ENCODE measurements around the gene FARP1.
"Not testable (repeated sequence)": the region's sequence is repeated elsewhere in the genome, so short reads cannot be mapped to it uniquely, and the experiment has no call there.

FARP1 gene

GRCh38 chr13:98345107-98345935 lies 202.4 kb downstream of the FARP1 start:
- no peak for DNase-seq

DNA sequence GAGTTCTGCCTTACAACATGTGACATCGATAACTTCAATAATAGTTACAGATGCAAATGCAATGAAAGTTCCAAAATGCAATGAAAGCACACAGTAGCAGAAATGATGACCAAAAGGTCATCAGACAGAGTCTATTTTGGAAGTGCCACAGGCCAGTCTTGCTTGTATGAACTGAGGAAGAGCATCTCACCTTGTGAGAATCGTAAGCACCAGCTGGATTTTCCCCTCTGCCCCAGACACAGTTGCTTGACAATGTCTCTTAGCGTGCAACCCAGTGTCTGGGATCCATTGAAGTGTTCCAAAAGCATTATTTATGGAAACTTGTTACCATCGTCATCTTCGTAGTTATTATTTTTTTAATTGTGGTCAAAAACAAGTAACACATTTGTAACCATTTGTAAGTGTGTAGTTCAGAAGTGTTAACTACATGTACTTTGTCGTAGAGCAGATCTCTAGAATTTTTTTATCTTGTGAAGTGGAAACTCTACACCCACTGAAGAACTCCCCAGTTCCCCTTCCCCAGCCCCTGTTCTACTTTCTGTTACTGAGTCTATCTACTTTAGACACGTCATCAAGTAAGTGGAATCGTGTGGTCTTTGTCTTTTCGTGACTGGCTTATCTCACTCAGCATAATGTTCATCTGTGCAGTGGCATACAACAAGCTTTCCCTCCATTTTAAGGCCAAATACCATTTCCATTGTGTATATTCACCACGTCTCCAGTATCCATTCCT lies 204.2 kb downstream of the FARP1 start:
- DNase-seq: no peak

- DNase-seq: no peak
Observed at GRCh38 chr13:98347756-98348155, 204.9 kb downstream of the FARP1 start.

DNA sequence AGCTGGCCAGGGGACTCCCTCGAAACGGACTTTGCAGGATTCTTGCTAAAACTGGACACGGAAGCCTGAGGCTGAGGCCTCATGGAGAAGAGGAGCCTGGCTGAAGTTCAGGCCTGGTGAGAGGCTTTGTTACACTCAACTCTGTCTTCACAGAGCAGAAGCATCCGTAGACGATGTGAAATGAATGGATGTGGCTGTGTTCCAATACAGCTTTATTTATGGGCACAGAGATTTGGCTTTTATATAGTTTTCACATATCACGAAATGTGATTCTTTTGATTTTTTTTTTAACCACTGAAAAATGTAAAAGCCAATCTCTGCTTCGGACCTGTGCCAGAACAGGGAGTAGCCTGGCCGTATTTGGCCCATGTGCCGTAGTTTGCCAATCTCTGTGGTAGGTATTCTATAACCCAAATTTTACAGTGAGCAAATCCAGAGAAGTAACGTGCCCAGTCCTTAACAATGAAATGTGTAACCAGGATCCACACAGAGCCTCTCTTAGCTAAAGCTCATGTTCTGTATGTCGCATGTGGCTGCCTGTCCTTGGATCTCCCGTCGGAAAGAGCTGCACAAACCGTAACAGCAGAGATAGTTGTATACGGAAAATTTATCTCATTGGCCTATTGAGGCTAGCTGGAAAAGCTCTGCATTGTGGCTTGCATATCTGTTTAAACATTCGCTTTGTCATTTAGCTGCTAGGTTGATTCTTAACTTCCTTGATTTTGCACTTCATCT lies 205.7 kb downstream of the FARP1 start:
- no peak for DNase-seq

DNA sequence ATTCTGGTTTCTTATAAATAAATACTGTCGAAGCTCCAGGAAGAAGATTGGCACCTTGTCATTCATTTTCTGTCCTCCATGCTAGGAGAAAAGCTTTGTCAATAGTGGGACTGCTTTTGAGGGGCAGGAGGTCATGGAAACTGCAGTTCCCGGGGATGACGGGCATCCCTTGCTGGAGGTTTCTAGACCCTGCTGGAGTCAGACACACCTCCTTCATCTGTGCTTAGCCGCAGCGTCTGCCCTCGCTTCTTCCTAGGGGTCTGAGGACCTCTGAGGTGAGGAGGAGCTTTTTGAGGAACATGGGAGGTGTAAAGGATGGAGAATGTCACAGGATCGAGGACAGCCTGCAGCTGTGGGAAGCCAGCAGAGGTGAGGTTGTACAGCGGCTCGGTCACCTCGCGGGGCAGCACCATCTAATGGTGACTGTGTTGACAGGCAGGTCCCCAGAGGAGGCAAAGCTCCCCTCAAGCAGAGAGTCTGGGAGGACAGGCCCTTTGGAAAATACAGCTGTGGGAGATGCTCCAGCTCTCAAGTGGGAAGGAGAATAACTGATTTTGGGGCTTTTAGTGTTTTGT lies 206.9 kb downstream of the FARP1 start:
- DNase-seq: no peak

DNA sequence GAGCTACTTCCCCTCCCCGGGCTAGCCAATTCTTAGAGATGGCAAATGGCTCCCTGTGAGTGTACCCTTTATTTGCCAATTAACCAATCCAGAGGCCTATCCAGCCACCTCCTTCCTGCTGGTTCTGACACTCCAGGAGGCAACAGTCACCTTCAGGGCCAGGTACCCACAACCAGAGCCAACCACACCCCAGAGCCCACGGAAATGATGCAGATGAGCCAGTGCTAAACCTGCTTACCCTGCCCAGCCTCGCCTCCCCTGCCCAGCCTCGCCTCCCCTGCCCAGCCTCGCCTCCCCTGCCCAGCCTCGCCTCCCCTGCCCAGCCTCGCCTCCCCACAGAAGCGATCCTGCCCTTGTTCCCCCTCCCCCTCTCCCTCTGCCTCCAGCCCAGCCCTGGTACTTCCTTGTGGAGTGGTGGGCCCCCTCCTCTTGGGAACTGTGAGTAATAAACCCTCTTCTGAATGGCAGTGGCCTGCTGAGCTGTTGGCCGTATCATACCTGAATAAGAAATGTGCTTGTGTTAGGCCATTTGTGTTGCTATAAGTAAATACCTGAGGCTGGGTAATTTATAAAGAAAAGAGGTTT lies 207.9 kb downstream of the FARP1 start:
- no peak for DNase-seq

DNA sequence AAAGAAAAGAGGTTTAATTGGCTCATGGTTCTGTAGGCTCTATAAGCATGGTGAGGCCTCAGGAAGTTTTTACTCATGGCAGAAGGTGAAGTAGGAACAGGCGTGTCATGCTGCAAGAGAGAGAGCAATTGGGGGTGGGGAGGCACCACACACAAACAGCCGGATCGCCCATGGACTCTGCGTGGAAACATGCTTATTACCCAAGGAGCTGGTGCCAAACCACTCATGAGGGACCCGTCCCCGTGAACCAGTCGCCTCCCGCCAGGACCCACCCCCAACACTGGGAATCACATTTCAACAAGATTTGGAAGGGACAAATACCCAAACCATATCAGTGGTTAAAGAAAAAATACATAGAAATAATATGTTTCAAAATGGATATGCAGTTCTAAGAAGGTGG lies 208.7 kb downstream of the FARP1 start:
- no peak for DNase-seq

- DNase-seq: no peak
Observed at GRCh38 chr13:98352226-98352625, 209.3 kb downstream of the FARP1 start.

DNA sequence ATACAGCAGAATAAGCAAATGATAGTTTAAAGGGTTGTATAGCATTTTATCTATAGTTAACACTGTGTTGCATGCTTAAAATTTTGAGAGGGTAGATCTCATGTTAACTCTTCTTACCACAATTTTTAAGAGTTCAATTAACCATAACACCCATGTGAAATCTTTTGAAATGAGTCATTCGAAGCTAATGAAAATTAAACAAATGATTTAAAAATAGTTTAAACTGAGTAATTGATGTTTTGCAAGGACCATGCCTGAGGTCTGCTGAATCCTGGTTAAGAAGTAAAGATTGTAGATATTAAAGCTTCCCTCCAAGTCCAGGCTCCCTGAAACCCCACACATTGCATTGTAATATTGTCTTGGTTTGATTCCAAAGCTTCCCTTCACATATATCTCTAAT lies 210.9 kb downstream of the FARP1 start:
- DNase-seq: no peak

DNA sequence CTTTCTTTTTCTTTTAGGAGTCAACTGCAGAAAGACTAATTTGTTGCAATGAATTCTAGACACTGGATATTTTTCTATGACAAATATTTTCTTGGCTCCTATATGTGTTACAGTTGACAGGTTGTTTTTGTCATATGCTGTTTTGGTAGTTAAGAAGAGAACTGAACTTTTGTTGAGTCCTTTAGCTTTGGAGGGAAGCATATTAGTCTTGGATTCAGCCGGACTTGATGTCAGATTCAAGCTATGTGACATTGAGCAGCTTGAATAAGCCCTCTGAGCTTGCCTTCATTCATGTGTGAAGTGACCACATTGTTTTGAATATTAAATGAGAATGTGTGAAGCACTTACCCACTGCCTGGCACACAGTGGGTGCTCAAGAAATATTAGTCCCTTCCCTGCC lies 216.0 kb downstream of the FARP1 start:
- no peak for DNase-seq

DNA sequence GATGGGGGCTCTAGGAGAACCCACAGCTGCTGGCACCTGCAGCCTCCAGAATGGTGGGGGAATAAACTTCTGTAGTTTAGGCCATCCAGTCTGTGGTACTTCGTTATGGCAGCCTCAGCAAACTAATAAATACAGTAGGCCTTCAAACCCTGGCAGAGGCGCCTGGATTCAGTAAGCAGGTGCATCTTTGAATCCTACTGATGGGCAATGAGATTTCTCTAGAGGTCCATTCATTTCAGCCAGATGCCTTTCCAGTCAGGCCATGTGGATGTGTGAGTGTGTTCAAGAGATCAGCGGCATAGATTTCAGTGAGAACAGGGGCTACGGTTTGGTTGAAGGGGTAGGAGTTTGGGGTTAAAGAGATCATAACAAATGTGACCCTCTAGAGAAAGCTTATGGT lies 217.7 kb downstream of the FARP1 start:
- DNase-seq: no peak

GRCh38 chr13:98363326-98363725 lies 220.4 kb downstream of the FARP1 start:
- no peak for DNase-seq

DNA sequence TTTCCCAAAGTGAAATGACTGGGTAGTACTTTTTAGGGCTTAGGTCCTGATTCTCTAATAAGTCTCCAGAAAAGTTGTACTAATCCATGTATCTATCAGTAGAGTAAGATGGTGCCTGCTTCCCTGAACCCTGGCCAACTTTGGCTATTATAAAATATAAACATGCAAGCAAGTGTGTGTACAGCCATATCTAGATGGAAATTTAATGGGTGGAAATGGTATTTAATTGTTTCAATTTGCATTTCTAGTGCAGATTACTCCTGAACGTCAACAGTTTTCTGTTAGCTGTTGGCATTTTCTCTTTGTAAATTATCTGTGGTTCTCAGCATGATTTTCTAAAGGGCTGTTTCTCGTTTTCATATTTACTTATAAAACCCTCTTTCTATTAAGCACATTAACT lies 221.3 kb downstream of the FARP1 start:
- DNase-seq: no peak

DNA sequence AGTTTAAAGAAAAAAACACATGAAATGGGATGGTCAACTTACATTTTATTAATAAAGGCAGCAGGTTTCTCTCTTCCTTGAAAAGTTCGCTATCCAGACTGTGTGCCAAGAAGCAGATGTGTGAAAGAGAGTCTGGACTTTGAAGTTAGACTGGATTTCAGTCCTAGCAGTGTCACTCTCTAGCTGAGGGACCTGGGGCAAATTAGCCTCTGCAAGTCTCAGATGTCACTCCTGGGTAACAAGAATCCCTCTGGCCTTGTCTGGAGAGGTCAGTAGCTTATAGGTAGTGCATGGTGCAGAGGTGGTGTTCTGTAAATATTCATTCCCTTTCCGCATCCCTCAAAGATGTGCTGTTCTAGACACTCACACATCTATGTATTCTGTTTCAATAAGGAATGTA lies 221.8 kb downstream of the FARP1 start:
- DNase-seq: no peak

DNA sequence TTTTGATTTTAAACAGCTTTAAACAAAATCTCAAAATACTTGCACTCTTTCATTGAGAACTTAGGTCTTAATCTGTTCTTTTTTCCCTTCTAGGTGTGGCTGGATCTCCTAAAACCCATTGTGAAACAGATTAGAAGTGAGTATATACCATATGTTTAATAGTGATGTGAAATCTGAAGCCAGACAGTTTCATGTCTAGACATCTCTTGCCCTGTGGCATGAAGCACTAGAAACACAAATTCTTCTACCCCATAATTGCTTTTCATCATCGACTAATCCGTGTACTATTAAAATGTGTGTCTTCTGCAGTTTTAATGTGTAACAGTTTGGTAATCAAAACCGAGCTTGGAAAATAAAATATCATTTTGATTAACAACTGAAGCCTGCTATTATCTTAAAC lies 222.4 kb downstream of the FARP1 start:
- no peak for DNase-seq

DNA sequence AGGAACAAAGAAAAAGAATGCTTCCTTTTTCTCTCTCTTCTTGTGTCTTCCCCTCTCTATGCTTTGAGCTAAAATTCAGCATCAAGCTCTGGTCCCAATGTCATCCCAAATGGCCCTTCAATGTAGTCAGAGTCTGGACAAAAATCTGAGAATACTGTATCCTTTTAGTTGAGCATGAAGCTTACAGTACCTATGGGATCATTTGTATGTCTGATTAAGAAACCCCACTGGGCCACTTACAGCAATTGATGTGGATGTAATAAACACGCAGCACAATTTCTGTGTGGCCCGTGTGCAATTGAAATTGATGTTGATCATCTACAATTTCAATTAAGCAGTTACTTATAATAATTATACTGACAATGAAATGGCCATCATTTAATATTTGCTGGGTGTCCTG lies 223.1 kb downstream of the FARP1 start:
- DNase-seq: no peak

- no peak for DNase-seq
Observed at GRCh38 chr13:98366443-98366842, 223.5 kb downstream of the FARP1 start.

DNA sequence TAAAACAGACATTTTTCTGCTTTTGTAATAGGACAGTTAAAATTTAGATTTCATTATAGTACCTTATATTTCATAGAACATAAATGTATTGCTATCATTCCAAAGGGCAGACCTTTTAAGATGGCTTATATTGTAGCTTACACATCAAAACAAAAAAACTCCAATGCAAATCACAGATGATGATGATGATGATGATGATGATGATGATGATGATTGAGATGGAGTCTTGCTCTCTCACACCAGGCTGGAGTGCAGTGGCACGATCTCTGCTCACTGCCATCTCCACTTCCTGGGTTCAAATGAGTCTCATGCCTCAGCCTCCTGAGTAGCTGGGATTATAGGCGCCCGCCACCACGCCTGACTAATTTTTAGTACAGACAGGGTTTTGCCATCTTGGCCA lies 224.1 kb downstream of the FARP1 start:
- DNase-seq: no peak

DNA sequence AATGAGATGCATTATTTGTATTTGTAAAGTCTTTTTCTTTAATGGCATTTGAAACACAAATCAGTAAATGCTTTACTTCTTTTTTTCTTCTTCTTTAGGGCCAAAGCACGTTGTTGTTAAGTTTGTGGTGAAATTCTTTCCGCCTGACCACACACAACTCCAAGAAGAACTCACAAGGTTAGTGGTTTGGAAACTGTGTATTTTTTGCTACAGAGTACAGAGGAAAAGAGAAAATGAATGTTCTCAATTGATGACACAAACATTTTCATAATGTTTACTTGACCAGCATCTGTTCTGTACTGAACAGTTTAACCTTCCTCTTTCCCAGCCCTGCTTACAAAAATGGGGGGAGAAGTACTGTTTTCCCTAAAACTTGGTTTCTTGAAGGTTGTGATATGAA lies 225.1 kb downstream of the FARP1 start:
- DNase-seq: no peak

DNA sequence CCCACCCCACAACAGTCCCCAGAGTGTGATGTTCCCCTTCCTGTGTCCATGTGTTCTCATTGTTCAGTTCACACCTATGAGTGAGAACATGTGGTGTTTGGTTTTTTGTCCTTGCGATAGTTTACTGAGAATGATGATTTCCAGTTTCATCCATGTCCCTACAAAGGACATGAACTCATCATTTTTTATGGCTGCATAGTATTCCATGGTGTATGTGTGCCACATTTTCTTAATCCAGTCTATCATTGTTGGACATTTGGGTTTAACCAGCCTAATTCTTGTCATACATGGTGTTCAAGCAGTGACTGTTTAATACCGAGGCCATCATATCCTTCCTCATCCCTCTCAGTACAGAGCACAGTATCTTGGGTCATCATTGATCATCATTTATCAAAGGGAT lies 226.6 kb downstream of the FARP1 start:
- DNase-seq: not testable (repeated sequence)

GRCh38 chr13:98370261-98370660 lies 227.4 kb downstream of the FARP1 start:
- no peak for DNase-seq

DNA sequence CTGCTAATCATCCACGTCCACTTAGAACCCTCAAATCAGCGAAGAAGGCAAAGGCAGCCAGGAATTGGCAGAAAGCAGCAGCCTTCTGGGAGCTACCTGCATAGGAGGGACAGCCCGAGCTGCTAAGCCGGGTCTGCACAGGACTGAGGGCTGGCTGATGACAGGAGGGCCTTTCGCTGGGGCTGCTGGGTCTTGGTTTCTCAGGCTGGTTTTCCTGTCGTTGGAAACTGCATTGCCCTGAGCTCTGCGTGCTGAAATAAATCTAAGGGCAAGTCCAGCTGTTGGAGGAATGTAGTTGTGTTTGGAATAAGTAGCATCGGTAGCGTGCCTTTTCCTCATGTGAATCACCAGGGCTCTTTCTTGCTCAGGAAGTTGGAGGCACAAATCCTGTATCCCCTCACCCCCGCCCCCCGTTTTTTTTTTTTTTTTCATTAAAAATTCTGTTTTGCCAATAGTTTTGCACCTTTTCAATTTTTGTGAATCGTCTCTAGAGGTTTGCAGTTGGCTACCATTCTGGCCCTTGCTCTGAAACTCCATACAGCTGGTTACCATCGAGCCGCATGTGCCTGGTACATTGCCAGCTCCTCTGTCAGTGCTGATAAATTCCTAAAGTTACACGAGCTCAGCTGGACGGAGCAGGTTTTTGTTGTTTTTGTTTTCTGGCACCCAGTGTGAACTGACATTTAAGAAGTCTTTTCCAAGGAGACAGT lies 228.1 kb downstream of the FARP1 start:
- no peak for DNase-seq
